Progenitor cell of endocrine pancreas (in vitro differentiated cells): ENCODE data around the gene KSR2. TPM values are rescaled to one million over a fixed set of nuclear protein-coding genes. Genes with fewer than 3 reads are reported as not detected.
A peak's percentile ranks its signal among the peaks of the same experiment; 100 is the strongest.
"Not testable (repeated sequence)": the region's sequence is repeated elsewhere in the genome, so short reads cannot be mapped to it uniquely, and the experiment has no call there.

Experiments
- DNase-seq: peaks from one replicate; pipeline ENCODE4 v3.0.0; 2021; ENCODE audit warnings: low spot score; ENCODE audit not compliant: unreplicated experiment
- H3K27ac Mint-ChIP-seq: 2 replicates; pipeline ENCODE4 v1.8.0; 2021; ENCODE audit warnings: mild to moderate bottlenecking, moderate library complexity, mixed read lengths
- H3K27me3 Mint-ChIP-seq: 2 replicates; pipeline ENCODE4 v1.8.0; 2021; ENCODE audit warnings: mixed read lengths
- H3K36me3 Mint-ChIP-seq: 2 replicates; pipeline ENCODE4 v1.8.0; 2022; ENCODE audit warnings: mixed read lengths; ENCODE audit not compliant: insufficient read depth
- H3K4me1 Mint-ChIP-seq: 2 replicates; pipeline ENCODE4 v1.8.0; 2021; ENCODE audit warnings: low read depth, mixed read lengths
- H3K4me3 Mint-ChIP-seq: 2 replicates; pipeline ENCODE4 v1.8.0; 2021; ENCODE audit warnings: low read depth, mild to moderate bottlenecking, moderate library complexity, mixed read lengths
- H3K9me3 Mint-ChIP-seq: 2 replicates; pipeline ENCODE4 v1.8.0; 2021; ENCODE audit warnings: low read depth, mixed read lengths
- total RNA-seq: library from RNA; stranded (reverse); gene quantifications from 2 replicates; pipeline ENCODE4 v1.2.1, GENCODE V29; 2021
- TF ChIP-seq, protein P1 (sequence below): fragments of 200-600 bp; sonication (generic); IDR thresholded peaks from one replicate; pipeline ENCODE4 v1.5.0; 2021; ENCODE audit warnings: antibody characterized with exemption, mild to moderate bottlenecking; ENCODE audit not compliant: unreplicated experiment

Gene KSR2
- total RNA-seq, 1 donor from 2014 or later, result 1.8 TPM

DNA sequence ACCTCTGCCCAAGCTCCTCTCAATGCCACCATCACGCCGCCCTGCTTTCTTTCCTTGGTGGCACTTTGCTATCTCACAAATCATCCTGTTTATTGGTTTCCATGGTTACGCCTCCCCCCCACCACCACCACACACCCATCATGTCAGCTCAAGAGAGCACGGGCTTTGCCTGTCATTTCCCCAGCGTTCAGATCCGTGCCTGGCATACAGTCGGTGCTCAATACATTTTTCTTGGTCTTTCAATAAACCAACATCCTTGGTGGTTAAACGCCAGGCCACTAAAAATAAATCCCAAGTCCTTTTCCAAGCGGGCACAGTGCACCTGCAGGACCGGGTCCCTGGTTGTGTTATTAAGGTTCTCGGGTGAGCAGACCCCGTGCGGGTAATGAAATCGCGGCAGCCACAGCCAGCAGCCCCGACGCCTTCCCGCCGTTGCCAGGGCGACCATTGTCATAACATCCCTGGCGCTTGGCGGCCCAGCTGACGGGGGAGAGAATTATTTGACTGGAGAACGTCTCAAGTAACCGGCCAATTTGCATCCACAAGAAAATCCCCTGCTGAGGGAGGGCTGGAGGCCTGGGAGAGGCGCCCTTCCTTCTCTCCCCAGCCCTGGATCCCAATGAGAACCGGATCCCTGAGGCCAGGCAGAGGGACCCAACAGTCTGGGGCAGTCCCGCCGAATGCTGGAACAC lies 92.9 kb downstream of the KSR2 start:
- Mint-ChIP-seq H3K36me3 (no peaks in the 10 kb centered on the region), H3K27ac (no peak overlapping the region), H3K9me3 (no peaks in the 10 kb centered on the region), H3K4me3 (no peak overlapping the region), H3K27me3 (peaks cover 8% of the 10 kb centered on the region), H3K4me1 (peaks cover 4% of the 10 kb centered on the region)
- TF ChIP-seq, protein P1, sequence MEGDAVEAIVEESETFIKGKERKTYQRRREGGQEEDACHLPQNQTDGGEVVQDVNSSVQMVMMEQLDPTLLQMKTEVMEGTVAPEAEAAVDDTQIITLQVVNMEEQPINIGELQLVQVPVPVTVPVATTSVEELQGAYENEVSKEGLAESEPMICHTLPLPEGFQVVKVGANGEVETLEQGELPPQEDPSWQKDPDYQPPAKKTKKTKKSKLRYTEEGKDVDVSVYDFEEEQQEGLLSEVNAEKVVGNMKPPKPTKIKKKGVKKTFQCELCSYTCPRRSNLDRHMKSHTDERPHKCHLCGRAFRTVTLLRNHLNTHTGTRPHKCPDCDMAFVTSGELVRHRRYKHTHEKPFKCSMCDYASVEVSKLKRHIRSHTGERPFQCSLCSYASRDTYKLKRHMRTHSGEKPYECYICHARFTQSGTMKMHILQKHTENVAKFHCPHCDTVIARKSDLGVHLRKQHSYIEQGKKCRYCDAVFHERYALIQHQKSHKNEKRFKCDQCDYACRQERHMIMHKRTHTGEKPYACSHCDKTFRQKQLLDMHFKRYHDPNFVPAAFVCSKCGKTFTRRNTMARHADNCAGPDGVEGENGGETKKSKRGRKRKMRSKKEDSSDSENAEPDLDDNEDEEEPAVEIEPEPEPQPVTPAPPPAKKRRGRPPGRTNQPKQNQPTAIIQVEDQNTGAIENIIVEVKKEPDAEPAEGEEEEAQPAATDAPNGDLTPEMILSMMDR, result no peak
- DNase-seq, result peak; percentile 25

DNA sequence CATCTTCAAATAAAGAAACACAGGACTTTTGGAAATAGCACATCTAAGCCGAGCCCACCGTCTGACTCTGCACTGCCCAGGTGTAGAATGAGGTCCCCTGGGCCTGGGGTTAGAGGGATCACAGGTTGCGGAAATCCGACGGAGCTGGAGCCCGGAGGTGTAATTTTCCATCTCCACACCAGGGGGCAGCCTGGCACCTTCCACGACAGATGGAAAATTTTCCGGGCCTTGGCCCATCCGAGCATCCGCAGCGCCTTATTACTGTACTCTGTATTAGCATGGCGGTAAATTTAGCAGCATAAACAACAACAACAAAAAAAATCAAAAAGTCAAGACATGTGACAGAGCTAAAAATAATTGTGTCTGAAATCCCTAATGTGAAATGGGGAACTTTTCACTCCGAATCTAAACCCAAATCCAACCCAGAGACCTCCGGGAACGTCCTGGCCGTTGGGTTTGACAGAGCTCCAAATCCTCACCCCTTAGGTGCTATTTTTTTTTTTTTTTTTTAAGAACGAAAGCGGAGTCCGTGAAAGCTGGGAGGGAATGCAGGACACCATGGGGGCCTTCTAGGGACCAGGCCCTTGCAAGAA lies 93.9 kb downstream of the KSR2 start:
- no peaks in the 10 kb centered on the region for H3K9me3 Mint-ChIP-seq
- TF ChIP-seq, protein P1, result peak; percentile 94
- no peak overlapping the region for H3K27ac Mint-ChIP-seq
- peaks cover 4% of the 10 kb centered on the region for H3K4me1 Mint-ChIP-seq
- peaks cover 8% of the 10 kb centered on the region for H3K27me3 Mint-ChIP-seq
- H3K36me3 Mint-ChIP-seq, result no peaks in the 10 kb centered on the region
- DNase-seq, result peak; percentile 71
- H3K4me3 Mint-ChIP-seq, result no peak overlapping the region

DNA sequence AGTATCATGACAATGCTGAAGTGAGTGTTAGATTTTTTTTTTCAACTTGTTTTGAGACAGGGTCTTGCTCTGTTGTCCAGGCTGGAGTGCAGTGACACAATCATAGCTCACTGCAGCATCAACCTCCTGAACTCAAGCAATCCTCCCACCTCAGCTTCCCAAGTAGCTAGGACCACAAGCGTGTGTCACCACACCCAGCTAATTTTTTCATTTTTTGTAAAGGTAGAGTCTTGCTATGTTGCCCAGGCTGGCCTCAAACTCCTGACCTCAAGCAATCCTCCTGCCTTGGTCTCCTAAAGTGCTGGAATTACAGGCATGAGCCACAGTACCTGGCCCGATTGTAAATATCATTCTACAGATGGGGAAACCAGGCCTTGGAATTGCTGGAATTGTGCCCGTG lies 94.6 kb downstream of the KSR2 start:
- H3K9me3 Mint-ChIP-seq, H3K36me3 Mint-ChIP-seq, H3K4me1 Mint-ChIP-seq, DNase-seq, H3K27me3 Mint-ChIP-seq, H3K27ac Mint-ChIP-seq, H3K4me3 Mint-ChIP-seq: not testable (repeated sequence)

DNA sequence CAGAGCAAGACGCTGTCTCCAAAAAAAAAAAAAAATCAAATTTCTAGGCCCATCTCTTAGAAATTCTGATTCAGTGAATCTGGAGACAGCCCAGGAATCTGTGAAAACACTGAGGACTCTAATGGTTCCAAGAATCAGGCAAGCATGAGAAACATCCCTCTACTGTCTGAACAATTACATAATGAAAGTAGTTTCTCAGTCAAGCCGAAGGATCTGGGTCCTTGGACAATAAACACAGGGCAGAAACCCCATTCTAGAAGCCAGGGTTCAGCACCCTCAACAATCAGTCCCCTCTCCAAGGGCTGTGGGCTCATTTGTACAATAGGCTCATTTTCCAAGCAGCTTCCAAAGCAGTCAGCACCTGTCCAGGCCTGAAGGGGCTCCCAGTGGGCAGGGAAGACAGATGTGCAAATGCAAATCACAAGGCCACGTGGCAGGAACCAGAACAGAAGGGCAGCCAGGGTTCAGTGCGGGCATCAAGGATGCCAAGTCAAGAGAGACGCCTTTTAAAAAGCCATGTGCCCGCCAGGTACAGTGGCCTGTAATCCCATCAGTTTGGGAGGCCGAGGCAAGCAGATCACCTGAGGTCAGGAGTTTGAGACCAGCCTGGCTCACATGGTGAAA lies 96.1 kb downstream of the KSR2 start:
- no peak for DNase-seq
- H3K4me3 Mint-ChIP-seq, result no peak overlapping the region
- H3K9me3 Mint-ChIP-seq, result no peaks in the 10 kb centered on the region
- H3K27ac Mint-ChIP-seq, result no peak overlapping the region
- H3K27me3 Mint-ChIP-seq, result peaks cover 8% of the 10 kb centered on the region
- no peaks in the 10 kb centered on the region for H3K36me3 Mint-ChIP-seq
- H3K4me1 Mint-ChIP-seq, result no peaks in the 10 kb centered on the region
- TF ChIP-seq, protein P1, result no peak

DNA sequence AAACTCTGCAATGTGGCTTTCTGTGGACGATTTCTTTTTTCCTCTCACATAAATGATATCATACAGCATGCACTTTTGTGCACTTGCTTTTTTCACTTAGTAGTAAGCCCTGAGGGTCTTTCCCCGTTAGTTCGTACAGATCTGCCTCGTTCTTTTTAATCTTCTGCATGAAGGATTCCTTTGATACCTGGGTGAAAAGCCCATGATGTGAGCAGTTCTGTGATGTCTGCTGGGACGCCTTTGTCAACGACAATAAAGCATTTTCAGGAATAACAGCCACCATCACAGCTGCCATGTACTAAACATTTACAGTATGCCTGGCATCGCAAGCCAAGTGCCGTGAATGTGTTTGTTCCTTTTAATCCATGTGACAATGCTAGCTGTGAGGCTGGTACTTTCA lies 99.2 kb downstream of the KSR2 start:
- Mint-ChIP-seq H3K27ac (no peak overlapping the region), H3K36me3 (no peaks in the 10 kb centered on the region), H3K4me3 (no peak overlapping the region), H3K4me1 (no peaks in the 10 kb centered on the region), H3K9me3 (no peaks in the 10 kb centered on the region), H3K27me3 (no peaks in the 10 kb centered on the region)
- DNase-seq, result no peak
- TF ChIP-seq, protein P1, result no peak
